Ascending aorta (tissue), 2 donors: ENCODE results near the gene MRGPRX2. TPM values are rescaled to one million over a fixed set of nuclear protein-coding genes. Genes with fewer than 3 reads are reported as not detected.

Experiments used
- DNase-seq, 2 donors: peaks; one replicate each; pipeline ENCODE4 v3.0.0-alpha.2; 2019; ENCODE audit warnings: low spot score in 2 of 2
- H3K27ac ChIP-seq, 2 donors: fragments of 200-600 bp; sonication (generic); one replicate each; pipeline ENCODE4 v1.5.1; 2016 to 2017; ENCODE audit warnings: mild to moderate bottlenecking in 1 of 2
- H3K27me3 ChIP-seq: fragments of 200-600 bp; sonication (generic); one replicate; pipeline ENCODE4 v1.5.1; 2017
- H3K36me3 ChIP-seq, 2 donors: fragments of 200-600 bp; sonication (generic); one replicate each; pipeline ENCODE4 v1.5.1; 2016
- H3K4me1 ChIP-seq, 2 donors: fragments of 200-600 bp; sonication (generic); one replicate each; pipeline ENCODE4 v1.5.1; 2016 to 2017; ENCODE audit warnings: mild to moderate bottlenecking in 1 of 2
- H3K4me3 ChIP-seq, 2 donors: fragments of 200-600 bp; sonication (generic); one replicate each; pipeline ENCODE4 v1.5.1; 2016 to 2017; ENCODE audit warnings: mild to moderate bottlenecking in 1 of 2
- H3K9me3 ChIP-seq, 2 donors: fragments of 200-600 bp; sonication (generic); one replicate each; pipeline ENCODE4 v1.5.1; 2016
- CTCF ChIP-seq, 3 experiments: fragments of 200-600 bp in 2 of 3; fragments of 450-650 bp in 1 of 3; sonication (generic) in 2 of 3; IDR thresholded peaks; one replicate each; pipeline ENCODE4 v1.5.1; 2016 to 2019; ENCODE audit warnings: antibody characterized with exemption in 3 of 3, mild to moderate bottlenecking in 1 of 3, moderate library complexity in 1 of 3
- intact Hi-C: fragments of 100-400 bp; cut with DNase I; formaldehyde crosslinking; loops from one replicate; pipeline ENCODE4 v1.15.1; 2023
- total RNA-seq: library from RNA; depleted of rRNA; stranded (reverse); fragments of >200 nt; gene quantifications from one replicate; pipeline ENCODE4 v1.1.0, GENCODE V29; 2016

Gene MRGPRX2
- total RNA-seq, 1 donor from 2014 or later: not detected

- Histone ChIP-seq H3K27me3 (no peaks in the 10 kb centered on the region), H3K36me3 (no peaks in the 10 kb centered on the region), H3K4me1 (no peaks in the 10 kb centered on the region), H3K27ac (no peak overlapping the region), H3K9me3 (no peaks in the 10 kb centered on the region), H3K4me3 (no peak overlapping the region)
- intact Hi-C loops: no loop called here
- TF ChIP-seq CTCF (IDR thresholded peaks at IDR 0.05): no peak
- no peak for DNase-seq
Observed at GRCh38 chr11:19059833-19060232, 684 bp downstream of the MRGPRX2 start.

GRCh38 chr11:19055905-19056304 is 4.6 kb downstream of the MRGPRX2 start:
- H3K4me1 ChIP-seq: no peaks in the 10 kb centered on the region
- DNase-seq: no peak
- no peak for TF ChIP-seq CTCF (IDR thresholded peaks at IDR 0.05)
- H3K27me3 ChIP-seq: no peaks in the 10 kb centered on the region
- H3K9me3 ChIP-seq: no peaks in the 10 kb centered on the region
- no peak overlapping the region for H3K27ac ChIP-seq
- no peaks in the 10 kb centered on the region for H3K36me3 ChIP-seq
- intact Hi-C loops: no loop called here
- H3K4me3 ChIP-seq: no peak overlapping the region

- no peak overlapping the region for H3K27ac ChIP-seq
- H3K27me3 ChIP-seq: no peaks in the 10 kb centered on the region
- TF ChIP-seq CTCF (IDR thresholded peaks at IDR 0.05): no peak
- no peaks in the 10 kb centered on the region for H3K36me3 ChIP-seq
- H3K9me3 ChIP-seq: no peaks in the 10 kb centered on the region
- intact Hi-C loops: no loop called here
- no peak for DNase-seq
- H3K4me3 ChIP-seq: no peak overlapping the region
- no peaks in the 10 kb centered on the region for H3K4me1 ChIP-seq
Observed at GRCh38 chr11:19055016-19055415, 5.5 kb downstream of the MRGPRX2 start.

- no peak for DNase-seq
- intact Hi-C loops: no loop called here
- H3K4me1 ChIP-seq: no peaks in the 10 kb centered on the region
- no peak overlapping the region for H3K4me3 ChIP-seq
- H3K36me3 ChIP-seq: no peaks in the 10 kb centered on the region
- H3K27me3 ChIP-seq: no peaks in the 10 kb centered on the region
- no peak for TF ChIP-seq CTCF (IDR thresholded peaks at IDR 0.05)
- peaks cover 0 to 3% of the 10 kb centered on the region in 2 donors for H3K9me3 ChIP-seq
- H3K27ac ChIP-seq: no peak overlapping the region
Observed at GRCh38 chr11:19053909-19054308, 6.6 kb downstream of the MRGPRX2 start.

- no peak for TF ChIP-seq CTCF (IDR thresholded peaks at IDR 0.05)
- Histone ChIP-seq H3K4me1 (no peaks in the 10 kb centered on the region), H3K36me3 (no peaks in the 10 kb centered on the region), H3K27me3 (no peaks in the 10 kb centered on the region), H3K4me3 (no peak overlapping the region), H3K9me3 (peaks cover 0 to 3% of the 10 kb centered on the region in 2 donors), H3K27ac (no peak overlapping the region)
- DNase-seq: no peak
- intact Hi-C loops: no loop called here
Observed at GRCh38 chr11:19050281-19050680, 10.2 kb downstream of the MRGPRX2 start.

- no peak for TF ChIP-seq CTCF (IDR thresholded peaks at IDR 0.05)
- no peak overlapping the region for H3K4me3 ChIP-seq
- H3K36me3 ChIP-seq: no peaks in the 10 kb centered on the region
- intact Hi-C loops: no loop called here
- H3K27me3 ChIP-seq: no peaks in the 10 kb centered on the region
- H3K27ac ChIP-seq: no peak overlapping the region
- no peak for DNase-seq
- peaks cover 0 to 3% of the 10 kb centered on the region in 2 donors for H3K9me3 ChIP-seq
- no peaks in the 10 kb centered on the region for H3K4me1 ChIP-seq
Observed at GRCh38 chr11:19049351-19049750, 11.2 kb downstream of the MRGPRX2 start.
